C4-2B (cell line): ENCODE results near the gene PCSK6.
"Not testable (repeated sequence)": the region's sequence is repeated elsewhere in the genome, so short reads cannot be mapped to it uniquely, and the experiment has no call there.

Source experiments
- H3K27ac ChIP-seq: fragments of 450-650 bp; 2 replicates; pipeline ENCODE4 v1.5.1; 2017
- ZFX ChIP-seq: fragments of 450-650 bp; IDR thresholded peaks from 2 replicates; pipeline ENCODE4 v1.6.1; 2017
- TF ChIP-seq, protein P1 (sequence below): fragments of 450-650 bp; conservative IDR thresholded peaks from 2 replicates; pipeline ENCODE4 v1.5.1; 2017; ENCODE audit warnings: mild to moderate bottlenecking

The PCSK6 gene

DNA sequence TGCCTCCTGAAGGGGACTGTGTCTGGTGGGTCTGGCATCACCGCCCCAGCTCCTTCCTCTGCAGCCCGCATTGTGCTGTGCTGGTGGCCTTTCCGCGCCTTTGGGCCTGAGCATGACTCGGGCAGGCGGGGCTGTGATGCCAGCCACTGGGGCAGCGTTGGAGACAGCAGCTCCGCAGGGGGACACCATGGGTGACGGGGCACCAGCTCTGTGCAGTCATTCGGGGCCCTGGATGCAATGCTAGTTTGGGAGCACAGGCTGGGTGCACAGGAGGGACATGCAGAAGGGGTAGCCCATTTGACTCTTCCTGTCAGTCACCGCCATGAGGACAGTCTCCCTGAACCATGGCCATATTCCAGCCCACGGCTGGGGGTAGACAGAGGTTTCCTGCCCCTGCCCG is 110.6 kb downstream of the PCSK6 start:
- H3K27ac ChIP-seq = no peak overlapping the region
- no peak for TF ChIP-seq ZFX
- TF ChIP-seq, protein P1, sequence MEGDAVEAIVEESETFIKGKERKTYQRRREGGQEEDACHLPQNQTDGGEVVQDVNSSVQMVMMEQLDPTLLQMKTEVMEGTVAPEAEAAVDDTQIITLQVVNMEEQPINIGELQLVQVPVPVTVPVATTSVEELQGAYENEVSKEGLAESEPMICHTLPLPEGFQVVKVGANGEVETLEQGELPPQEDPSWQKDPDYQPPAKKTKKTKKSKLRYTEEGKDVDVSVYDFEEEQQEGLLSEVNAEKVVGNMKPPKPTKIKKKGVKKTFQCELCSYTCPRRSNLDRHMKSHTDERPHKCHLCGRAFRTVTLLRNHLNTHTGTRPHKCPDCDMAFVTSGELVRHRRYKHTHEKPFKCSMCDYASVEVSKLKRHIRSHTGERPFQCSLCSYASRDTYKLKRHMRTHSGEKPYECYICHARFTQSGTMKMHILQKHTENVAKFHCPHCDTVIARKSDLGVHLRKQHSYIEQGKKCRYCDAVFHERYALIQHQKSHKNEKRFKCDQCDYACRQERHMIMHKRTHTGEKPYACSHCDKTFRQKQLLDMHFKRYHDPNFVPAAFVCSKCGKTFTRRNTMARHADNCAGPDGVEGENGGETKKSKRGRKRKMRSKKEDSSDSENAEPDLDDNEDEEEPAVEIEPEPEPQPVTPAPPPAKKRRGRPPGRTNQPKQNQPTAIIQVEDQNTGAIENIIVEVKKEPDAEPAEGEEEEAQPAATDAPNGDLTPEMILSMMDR = no peak

DNA sequence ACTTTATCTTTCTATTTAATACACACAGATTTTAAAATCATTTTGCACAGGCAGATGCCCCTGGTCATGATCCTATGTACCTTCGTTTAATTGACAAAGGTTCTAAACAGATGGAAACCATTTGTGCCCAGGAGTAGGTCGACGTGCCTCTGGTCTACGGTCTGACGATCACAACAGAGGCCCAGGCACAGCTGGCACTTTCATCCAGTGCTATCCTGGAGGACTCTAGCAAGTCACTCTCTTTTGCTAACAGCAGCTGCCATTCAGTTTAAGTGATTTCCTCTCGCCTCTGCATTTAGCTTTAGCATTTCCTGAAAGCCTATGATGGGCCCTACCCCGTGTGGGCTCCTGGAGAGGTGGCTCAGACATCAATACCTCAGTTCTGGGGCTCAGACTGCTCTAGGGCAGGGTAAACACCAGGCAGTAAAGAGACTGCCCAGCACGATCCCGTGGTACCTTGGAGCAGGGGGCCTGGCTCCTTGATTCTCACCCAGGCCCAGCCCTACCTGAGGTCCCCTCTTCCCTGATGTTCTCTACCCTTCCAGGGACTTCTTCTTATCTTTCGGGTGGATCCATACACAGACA is 111.2 kb downstream of the PCSK6 start:
- no peak overlapping the region for H3K27ac ChIP-seq
- TF ChIP-seq, protein P1 = no peak
- no peak for TF ChIP-seq ZFX

DNA sequence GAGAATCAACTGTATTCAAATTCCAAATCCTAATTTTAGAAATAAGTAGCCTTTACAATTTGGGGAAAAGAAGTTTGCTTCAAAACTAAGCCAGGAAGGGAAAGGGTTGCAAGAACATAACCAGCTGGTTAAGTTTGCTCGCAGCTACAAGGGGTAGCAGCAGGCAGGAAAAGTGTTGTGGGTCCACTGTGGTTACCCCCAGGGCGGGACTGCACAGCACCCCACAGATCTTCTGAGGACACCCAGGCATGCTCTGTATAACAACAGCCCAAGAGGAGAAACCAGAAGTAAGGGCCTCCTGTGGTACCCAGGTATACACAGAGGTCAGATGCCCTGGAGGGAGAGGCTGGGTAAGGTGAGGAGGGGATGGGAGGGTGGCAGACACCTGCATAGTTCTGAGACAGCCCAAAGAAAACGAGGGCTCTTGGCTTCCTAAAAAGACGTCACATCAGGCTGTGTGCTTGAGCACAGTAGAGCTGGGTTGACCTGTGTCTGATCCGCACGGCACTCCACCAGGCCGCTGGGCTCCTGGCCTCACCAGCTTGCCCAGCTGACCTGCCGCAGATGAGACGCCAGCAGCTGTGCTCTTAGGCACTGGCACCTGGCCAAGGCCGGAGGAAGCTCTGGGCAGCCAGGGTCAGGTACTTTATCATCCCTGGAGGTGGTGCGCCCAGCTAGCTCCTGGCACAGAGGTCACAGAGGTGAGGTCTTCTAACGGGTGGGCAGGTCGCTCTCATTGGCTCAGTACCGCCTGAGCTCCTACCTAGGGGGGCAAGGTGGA is 112.7 kb downstream of the PCSK6 start:
- no peak overlapping the region for H3K27ac ChIP-seq
- TF ChIP-seq, protein P1 = no peak
- TF ChIP-seq ZFX = no peak

DNA sequence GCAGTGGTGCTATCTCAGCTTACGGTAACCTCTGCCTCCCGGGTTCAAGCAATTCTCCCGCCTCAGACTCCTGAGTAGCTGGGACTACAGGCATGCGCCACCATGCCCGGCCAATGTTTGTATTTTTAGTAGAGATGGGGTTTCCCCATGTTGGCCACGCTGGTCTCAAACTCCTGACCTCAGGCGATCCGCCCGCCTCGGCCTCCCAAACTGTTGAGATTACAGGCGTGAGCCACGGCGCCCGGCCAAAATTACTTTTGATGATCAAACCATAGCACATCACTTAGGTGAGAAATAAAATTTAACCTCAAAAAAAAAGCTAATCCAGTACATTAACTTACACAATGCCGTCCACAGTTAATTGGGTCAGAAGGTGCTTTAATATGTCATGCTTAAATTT is 114.5 kb downstream of the PCSK6 start:
- not testable (repeated sequence) for H3K27ac ChIP-seq

DNA sequence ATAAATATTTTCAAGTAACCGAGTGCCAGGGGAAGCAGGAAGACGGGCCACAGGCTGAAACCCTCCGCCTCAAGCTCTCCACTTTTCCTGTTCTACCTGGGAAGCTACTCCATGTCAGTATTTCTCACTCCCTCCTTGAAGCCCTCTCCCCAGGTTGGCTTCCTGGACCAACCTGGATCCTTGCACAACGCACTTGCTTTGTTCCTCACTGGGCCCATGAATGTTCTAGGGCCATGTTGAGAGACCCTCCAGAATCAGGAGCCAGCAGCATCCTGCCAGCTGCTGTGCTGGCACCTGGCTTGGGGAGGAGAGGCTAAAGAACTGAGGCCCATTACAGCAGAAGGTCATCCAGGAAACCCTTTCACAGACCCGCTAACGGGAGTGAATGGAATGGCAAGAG is 115.2 kb downstream of the PCSK6 start:
- H3K27ac ChIP-seq = no peak overlapping the region
- TF ChIP-seq ZFX = no peak
- TF ChIP-seq, protein P1 = no peak

DNA sequence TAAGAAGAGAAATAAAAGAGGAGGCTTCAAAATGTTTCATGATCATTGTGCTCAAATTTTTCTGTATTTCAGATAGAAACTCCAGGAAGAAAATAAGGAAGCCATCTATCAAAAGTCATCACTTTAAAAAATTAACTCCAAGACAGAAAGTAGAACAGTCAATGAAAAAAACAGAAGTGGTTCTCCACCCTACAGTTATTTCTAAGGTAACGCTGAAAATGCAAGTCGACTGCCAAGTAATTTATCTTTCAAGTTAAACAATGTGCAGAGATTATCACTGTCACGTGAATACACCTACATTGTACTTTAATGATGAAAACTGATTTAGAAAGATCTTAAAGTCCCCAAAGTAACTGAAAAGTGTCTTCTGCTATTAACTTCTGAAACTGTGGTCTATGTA is 115.9 kb downstream of the PCSK6 start:
- no peak overlapping the region for H3K27ac ChIP-seq
- no peak for TF ChIP-seq ZFX
- TF ChIP-seq, protein P1 = no peak

DNA sequence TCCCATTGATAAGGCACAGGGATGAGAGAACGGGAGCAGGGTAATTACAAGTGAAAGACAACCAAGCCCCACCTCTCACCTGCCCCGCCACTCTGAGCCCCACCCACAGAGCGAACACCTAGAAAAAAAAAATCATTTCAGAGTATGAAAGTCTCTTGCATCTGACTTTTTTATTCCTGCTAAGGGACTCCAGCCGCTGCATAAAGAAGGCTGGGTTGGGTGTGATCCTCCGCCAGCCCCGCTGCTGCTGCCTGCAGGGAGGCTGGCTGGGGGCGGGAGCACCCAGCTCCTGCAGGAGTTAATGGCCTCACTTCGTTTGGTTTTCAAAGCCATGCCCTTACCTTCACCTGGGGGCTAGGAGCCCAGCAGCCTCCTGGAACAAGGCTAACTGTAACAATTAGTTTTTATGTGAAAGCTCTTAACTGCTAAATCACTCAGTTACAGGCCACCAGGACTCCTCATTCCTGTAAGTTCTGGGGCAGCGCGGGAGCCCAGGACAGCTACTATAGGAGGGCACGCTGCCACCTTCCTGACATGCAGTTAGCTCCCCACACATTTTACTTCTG is 116.5 kb downstream of the PCSK6 start:
- H3K27ac ChIP-seq = no peak overlapping the region
- TF ChIP-seq, protein P1 = no peak
- no peak for TF ChIP-seq ZFX
